CD4-positive, alpha-beta T cell treated with Interleukin-17A for 4 hours (primary cell): ENCODE measurements around the gene NEDD4L.

Experiments
- DNase-seq: peaks from one replicate; pipeline ENCODE4 v3.0.0-alpha.2; 2020; ENCODE audit warnings: mixed read lengths

Gene NEDD4L

DNA sequence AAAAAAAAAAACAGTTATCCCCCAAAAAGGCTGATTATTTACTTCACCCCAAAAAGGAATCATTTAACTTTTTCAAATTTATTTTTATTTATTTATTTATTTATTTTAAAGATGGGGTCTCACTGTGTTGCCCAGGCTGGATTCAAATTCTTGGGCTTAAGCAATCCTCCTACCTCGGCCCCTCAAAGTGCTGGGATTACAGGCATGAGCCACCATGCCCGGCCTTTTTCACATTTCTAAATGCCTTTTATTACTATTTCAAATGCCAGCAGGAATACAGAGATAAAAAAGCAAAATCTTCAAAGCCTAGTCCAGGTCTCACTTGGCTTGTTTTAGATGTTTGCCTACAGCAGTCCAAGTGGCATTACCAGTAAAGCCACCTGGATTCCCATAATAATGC lies 345.7 kb downstream of the NEDD4L start:
- DNase-seq = no peak

- DNase-seq = no peak
Observed at GRCh38 chr18:58390399-58390798, 346.4 kb downstream of the NEDD4L start.

GRCh38 chr18:58391231-58391825 lies 347.3 kb downstream of the NEDD4L start:
- no peak for DNase-seq

DNA sequence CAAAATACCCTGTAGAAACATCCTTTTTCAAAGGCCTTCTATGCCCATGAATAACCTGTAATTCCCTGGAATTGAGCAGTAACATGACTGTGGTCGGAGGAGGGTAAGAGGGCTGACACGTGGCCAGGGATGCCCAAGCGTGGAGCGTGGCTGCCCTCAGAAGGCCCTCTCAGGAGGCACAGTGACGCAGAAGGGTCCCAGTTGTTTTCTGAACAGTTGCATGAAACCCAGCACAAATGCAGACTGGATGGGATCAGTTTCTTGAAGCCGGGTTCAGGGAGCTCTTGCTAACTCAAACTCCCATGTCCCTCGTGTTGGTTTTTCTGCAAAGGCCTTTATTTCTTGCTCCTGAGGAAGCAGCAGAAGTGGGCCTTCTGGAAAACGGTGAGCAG lies 347.9 kb downstream of the NEDD4L start:
- no peak for DNase-seq

DNA sequence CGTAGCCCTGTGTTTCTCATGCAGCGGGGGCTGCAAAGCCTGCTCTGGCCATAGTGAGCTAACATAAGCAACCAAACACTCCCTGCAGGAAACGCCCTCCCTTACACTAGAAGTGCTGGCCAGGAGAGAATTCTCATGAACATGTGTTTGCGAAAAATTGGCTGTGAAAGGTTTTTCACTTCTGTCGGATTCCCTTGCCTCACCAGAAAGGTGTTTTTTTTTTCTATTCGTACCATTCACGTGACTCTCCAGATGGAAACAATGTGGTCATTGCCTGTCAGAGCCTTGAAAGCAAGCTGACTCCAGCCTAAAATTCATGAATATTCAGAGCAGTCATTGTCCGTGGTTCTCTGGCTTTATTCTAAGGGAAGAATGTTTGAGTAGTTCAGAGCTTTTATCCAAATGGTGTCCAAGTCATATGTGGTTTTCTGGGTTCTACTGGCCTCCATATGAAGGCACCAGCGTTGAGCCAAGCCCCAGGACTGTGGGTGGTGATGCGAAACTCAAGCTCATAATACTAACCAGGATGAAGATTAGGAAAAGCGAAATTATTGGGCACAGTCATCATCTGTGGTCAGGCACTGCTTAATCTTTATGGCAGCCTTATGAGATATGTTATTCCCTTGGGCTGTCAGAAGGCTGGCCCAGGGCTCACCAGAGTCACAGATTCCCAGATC lies 348.4 kb downstream of the NEDD4L start:
- DNase-seq = no peak

GRCh38 chr18:58393295-58393694 lies 349.3 kb downstream of the NEDD4L start:
- no peak for DNase-seq

- DNase-seq = no peak
Observed at GRCh38 chr18:58394046-58394445, 350.0 kb downstream of the NEDD4L start.

DNA sequence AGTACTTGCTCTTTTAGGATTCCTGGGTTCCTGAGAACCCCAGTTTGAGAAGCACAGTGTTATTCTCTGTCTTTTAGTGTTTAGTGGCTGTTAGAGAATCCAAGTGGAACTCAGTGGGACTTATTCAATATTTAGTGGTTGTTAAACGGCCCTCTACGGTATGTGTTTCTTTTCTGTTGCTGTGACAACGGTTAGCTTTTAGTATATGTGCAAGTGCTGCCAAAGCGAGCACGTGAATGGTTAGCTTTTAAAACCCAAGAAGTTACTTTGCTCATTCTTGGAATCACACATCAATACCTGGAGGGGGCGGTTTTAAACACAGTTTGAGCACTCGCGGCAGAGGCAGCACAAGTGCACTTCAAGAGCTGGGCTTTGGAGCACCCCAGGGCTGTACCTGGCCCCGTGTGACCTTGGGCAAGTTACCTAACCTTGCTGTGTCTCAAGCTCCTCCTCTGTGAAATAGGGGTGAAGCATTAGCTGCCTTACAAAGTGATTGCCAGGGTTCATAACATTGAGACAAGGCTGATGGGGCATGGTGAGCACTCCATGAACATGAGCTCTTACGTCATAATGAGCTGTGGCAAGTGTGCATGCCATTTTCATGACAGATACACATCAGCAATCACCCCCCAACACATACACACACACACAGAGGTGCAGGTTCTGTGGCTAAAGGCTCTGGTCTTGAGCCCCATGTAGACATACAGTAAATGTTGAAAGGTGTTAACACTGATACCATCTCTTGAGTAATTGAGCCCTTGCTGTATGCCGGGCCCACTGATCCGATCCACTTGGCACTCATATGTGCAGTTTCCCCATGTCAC lies 350.8 kb downstream of the NEDD4L start:
- no peak for DNase-seq

GRCh38 chr18:58396144-58396543 lies 352.1 kb downstream of the NEDD4L start:
- DNase-seq = no peak

DNA sequence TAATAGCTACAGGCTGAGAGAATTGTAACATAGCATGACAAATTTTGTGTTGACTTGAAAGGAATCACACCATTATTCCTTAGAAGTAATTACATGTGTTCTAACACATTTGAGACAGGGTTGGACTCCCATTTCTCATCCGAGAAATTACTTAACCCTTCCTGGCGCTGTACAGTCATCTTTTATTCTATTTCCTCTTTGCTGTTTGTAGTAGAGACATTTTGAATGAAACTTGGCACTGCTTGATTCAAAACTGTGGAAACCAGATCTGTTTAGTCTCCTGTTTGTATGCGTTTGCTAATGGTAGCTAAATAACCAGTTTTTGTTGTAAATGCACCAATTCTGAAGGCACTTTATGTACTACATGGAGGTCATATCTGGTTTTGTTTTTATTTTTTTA lies 352.9 kb downstream of the NEDD4L start:
- DNase-seq = no peak

DNA sequence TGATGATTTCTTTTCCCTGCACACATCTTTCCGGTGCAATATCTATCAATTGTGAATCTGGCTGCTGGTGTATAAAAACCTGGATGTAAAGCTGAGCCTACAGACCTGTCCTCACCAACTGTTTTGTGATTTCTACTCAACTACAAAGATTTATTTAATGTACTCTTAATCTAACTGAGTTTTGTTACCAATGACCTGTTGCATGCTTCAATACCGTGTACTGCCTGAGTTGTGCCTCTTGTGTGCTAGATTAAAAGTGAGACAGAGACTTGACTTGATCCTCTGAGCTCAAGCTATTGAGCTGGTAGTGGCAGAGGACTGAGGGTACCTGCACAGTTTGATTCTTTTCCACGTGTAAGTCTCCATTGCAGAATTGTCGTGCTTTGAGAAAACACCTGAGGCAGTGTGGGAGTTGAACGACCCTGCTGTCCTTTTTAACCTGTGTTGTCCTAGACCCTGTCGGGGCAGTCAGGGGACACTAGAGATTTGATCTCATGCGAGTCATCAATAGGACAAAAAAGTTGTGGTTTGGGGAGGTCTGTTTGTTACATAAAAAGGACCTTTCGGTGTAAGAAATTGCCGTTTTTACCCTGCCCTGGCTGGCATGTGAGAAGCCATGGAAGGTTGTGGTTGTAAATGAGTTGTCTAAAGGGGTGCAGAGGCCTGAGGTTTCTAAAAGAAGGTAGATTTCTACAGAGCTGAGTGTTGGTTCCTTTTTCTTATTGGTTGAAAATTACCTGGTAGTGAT lies 353.5 kb downstream of the NEDD4L start:
- DNase-seq = no peak

DNA sequence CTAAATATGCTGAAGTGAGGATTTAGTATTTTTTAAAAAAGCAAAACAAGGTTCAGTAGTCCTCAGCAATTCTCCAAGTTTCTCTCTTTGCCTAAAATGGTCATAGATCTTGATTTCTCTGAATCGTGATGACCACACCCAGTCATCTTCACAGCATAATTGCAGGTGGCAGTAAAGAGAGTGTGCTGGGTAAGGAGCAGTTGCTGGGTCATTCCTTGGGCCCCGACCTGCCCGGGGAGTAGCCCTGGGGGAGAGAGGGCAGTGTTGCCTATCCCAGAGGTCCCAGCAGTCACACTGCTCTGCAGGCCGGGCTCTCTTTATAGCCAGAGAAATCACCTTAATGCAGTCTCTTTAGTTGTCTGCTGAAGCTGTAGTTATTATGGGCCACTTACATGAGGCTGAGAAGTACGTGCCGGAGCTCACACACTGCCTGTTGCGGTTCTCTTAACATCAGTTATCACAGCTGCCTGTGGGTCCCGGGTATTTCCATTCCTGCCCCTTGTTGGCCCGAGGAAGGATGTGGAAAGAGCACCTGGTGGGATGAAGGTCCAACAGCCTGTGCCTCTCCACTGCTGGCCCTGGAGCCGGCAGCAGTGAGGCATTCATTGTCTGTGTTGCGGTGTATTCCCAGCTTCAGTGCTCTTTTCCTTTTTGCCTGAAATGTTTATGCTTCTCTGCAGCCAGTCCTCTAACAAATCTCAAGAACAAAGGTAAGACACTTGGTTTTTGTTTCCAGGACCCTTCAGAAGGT lies 354.8 kb downstream of the NEDD4L start:
- no peak for DNase-seq

DNA sequence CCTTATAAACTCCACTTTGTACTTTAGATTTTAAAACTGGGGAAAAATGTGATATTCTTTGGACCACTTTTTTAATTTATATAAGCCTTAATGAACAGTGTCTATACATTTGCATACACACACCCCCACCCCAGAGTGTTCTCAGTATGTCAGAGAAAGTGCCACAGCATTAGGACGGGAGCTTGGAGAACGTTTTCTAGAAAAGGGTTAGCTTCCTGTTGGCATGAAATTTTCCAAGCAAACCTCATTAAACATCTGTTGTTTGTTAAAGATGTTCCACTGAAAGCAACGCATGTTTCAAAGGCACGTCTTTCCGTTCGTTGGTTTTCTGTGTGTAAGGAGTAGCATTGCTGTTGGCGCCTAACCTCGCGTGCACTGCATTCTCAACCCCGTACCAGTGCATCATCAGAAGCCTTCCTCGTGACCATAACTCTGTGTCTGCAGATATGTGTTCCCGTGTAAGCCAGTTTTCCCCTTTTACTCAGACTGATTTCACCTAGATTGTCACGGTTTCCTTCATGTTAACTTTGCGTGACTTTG lies 356.4 kb downstream of the NEDD4L start:
- peak; percentile 31 for DNase-seq

GRCh38 chr18:58401191-58401590 lies 357.2 kb downstream of the NEDD4L start:
- DNase-seq = no peak

- no peak for DNase-seq
Observed at GRCh38 chr18:58402247-58402646, 358.2 kb downstream of the NEDD4L start.

GRCh38 chr18:58402951-58403702 lies 359.1 kb downstream of the NEDD4L start:
- no peak for DNase-seq

GRCh38 chr18:58403799-58404455 lies 359.9 kb downstream of the NEDD4L start:
- no peak for DNase-seq

DNA sequence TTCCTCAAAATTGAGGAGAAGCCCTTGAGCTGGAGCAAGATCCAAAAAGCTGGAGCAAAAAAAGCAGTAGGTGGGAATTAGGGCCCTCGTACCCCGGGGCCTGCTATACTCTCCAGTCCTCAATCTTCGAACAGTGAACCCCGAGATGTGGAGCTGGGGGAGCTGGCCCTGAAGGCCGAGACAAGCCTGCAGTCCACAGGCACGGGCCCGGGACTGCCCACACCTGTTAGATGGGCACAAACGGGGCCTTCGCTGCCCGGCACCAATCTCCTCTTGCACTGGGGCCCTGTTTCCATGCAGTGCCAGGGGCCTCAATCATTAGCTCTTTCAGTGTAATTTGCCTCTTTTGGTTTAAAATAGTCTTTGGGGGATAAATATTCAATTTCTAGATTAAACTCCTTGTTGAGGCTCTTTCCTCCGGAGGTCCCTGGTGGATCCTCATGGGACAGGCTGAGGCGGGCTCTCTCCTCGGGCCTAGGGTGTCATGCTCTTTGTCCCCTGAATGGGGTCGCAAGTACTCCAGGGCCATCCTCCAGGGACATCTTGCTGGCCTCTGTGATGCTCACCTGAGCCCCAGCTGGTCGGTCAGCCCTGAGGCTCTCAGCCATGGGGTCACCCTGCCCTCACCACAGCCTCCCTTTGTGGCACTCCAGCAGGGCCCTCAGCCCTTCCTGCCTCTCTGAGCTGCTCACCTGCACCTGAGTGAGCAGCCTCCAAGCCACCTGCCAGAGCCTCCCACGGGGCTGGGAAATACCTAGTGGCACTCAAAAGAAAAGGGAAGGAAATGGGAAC lies 361.3 kb downstream of the NEDD4L start:
- no peak for DNase-seq

DNA sequence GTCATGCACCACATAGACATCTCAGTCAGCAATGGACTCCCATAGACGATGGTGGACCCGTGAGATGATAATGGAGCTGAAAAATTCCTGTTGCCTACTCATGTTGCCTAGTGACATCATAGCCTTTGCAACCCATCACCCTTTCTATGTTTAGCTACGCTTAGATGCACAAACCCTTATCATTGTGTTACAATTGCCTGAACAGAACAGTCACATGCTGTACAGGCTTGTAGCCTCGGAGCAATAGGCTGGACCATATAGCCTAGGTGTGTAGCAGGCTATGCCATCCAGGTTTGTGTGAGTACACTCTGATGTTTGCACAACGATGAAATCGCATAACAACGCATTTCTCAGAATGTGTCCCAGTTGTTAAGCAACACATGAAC lies 363.2 kb downstream of the NEDD4L start:
- no peak for DNase-seq
